ENCODE measurements around the gene CEMIP. TPM values are rescaled to one million over a fixed set of nuclear protein-coding genes. Genes with fewer than 3 reads are reported as not detected.

CEMIP gene
- total and polyA plus RNA-seq, 2 of the 8 experiments (the other 6 are each of a cell fraction or from before 2014, with no cell fraction given): 0.11 to 0.60 TPM

DNA sequence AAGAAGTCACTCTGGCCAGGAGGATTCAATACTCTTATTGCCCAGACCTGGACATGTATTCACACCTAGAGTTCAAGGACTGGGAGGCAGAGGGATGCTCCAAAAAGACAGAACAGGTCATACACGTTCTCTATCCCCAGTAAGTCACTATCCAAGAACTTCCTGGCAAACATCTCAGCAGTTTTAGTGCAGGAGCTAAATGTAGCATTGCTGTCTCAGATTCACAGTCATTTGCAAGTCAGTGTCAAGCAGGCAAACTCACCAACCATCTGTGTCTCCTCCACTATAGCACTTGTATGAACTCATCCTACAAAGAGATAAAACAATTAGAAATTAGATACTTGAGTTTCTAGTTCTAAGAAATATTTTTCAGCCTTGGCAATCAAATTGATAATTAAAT is 45.7 kb upstream of the CEMIP start:
- H3K9me3 ChIP-seq (ENCODE audit: insufficient read depth in 2 of 2, low read depth in 1 of 2, low read length in 1 of 2): 0 out of 4 replicates have a peak, but pooled peaks cover 0 to 4% of the 10 kb centered on the region in 2 experiments
- WGBS, 2 experiments (ENCODE audit: extremely low coverage in 1 of 2, insufficient coverage in 1 of 2, insufficient read length in 1 of 2, insufficient replicate concordance in 2 of 2, low coverage in 1 of 2, low lambda C conversion rate in 2 of 2, missing lambda C conversion rate in 1 of 2): 75% methylated on average over 1 of the region's 1 CpG; no CpG with 5 or more reads in 1 of the 2 experiments
- H4K91ac ChIP-seq (replicated peaks; ENCODE audit: insufficient read length, low read length): no peak overlapping the region
- no peak overlapping the region for H2BK20ac ChIP-seq (ENCODE audit: low read length)
- no peak overlapping the region for H3K27ac ChIP-seq (ENCODE audit: low read depth, low read length)
- no peaks in the 10 kb centered on the region for H3K23me2 ChIP-seq (ENCODE audit: low read depth, low read length)
- no peak overlapping the region for H3K4me2 ChIP-seq (ENCODE audit: insufficient read depth in 1 of 2, low read depth in 2 of 2, low read length in 2 of 2)
- H2BK120ac ChIP-seq (replicated peaks; ENCODE audit: low read depth, low read length): no peak overlapping the region
- H3K18ac ChIP-seq (ENCODE audit: extremely low read depth, low read length): no peak overlapping the region
- no peak overlapping the region for H3K14ac ChIP-seq (ENCODE audit: insufficient read length)
- no peak overlapping the region for H2BK12ac ChIP-seq (ENCODE audit: low read depth, low read length)
- no peaks in the 10 kb centered on the region for H3K36me3 ChIP-seq (ENCODE audit: control insufficient read depth in 2 of 4, insufficient read depth in 4 of 4, low read length in 3 of 4)
- peaks cover 0 to 1% of the 10 kb centered on the region in 2 experiments for H4K20me1 ChIP-seq (replicated peaks in 1 of 2; ENCODE audit: control insufficient read depth in 1 of 2, insufficient read depth in 2 of 2, low read length in 2 of 2)
- H2BK15ac ChIP-seq (ENCODE audit: low read length): no peak overlapping the region
- CTCF ChIA-PET (ENCODE audit: partially characterized antibody): no interaction called here
- no peak overlapping the region for H4K8ac ChIP-seq (ENCODE audit: extremely low read depth, insufficient read depth, low read length)
- no peak overlapping the region for H2AK5ac ChIP-seq (ENCODE audit: low read depth, low read length)
- no peaks in the 10 kb centered on the region for H3K27me3 ChIP-seq (replicated peaks in 1 of 4; ENCODE audit: control insufficient read depth in 3 of 4, extremely low read depth in 1 of 4, insufficient read depth in 3 of 4, low read length in 3 of 4)
- H2AFZ ChIP-seq (ENCODE audit: low read length): no peak overlapping the region
- H3K4me1 ChIP-seq (replicated peaks in 1 of 4; ENCODE audit: control insufficient read depth in 3 of 4, insufficient read depth in 4 of 4, low read length in 3 of 4): peaks cover 0 to 6% (median 0%) of the 10 kb centered on the region in 4 experiments; a peak in 2 of 7 replicates
- no peak overlapping the region for H3K23ac ChIP-seq (ENCODE audit: insufficient read length)
- H3K56ac ChIP-seq (replicated peaks; ENCODE audit: insufficient read length, low read depth, low read length): no peak overlapping the region
- no peak overlapping the region for H3K4ac ChIP-seq (replicated peaks; ENCODE audit: insufficient read length, low read depth, low read length)
- H3K4me3 ChIP-seq (ENCODE audit: extremely low read depth in 1 of 4, insufficient read depth in 2 of 4, low read depth in 3 of 4, low read length in 4 of 4): no peak overlapping the region
- no peak overlapping the region for H4K5ac ChIP-seq (ENCODE audit: insufficient read length, low read depth, low read length)
- DNase-seq (ENCODE audit: low read depth in 1 of 2, low spot score in 2 of 2): no peak
- POLR2A ChIA-PET (ENCODE audit: partially characterized antibody): no interaction called here
- H3K79me1 ChIP-seq (ENCODE audit: low read depth, low read length): peaks cover 3% of the 10 kb centered on the region
- no peak overlapping the region for H2BK5ac ChIP-seq (ENCODE audit: low read depth, low read length)
- peaks cover 0 to 14% of the 10 kb centered on the region in 2 experiments; a peak in 1 of 4 replicates for H3K79me2 ChIP-seq (ENCODE audit: control insufficient read depth in 1 of 2, insufficient read depth in 2 of 2, low read length in 2 of 2)
- H3K9ac ChIP-seq (replicated peaks in 1 of 4; ENCODE audit: extremely low read depth in 1 of 4, low read depth in 3 of 4, low read length in 3 of 4): no peak overlapping the region
- FAIRE-seq: no peak
- TF ChIP-seq JUND (IDR thresholded peaks at IDR 0.05; ENCODE audit: low read length) (no peak), SAP30 (IDR thresholded peaks at IDR 0.05; ENCODE audit: insufficient read depth, insufficient replicate concordance, low read length) (no peak), TAF7 (optimal IDR thresholded peaks at IDR 0.05; ENCODE audit: borderline replicate concordance, low read depth, low read length) (no peak), NRF1 (IDR thresholded peaks at IDR 0.05; ENCODE audit: low read depth, low read length) (no peak), KDM4A (IDR thresholded peaks at IDR 0.05; ENCODE audit: low read depth, low read length, severe bottlenecking) (no peak), RBBP5 (IDR thresholded peaks at IDR 0.05; ENCODE audit: borderline replicate concordance, low read depth, low read length) (no peak), KDM5A (IDR thresholded peaks at IDR 0.05; ENCODE audit: low read length) (no peak), JUN (IDR thresholded peaks at IDR 0.05; ENCODE audit: low read depth, low read length) (no peak), RXRA (IDR thresholded peaks at IDR 0.05; ENCODE audit: insufficient read depth, low read depth, low read length) (no peak), RAD21 (IDR thresholded peaks at IDR 0.05 in 1 of 2, conservative IDR thresholded peaks at IDR 0.05 in 1 of 2; ENCODE audit: low read depth in 2 of 2, low read length in 2 of 2) (no peak), MAFK (IDR thresholded peaks at IDR 0.05; ENCODE audit: low read depth, low read length) (no peak), CBX5 (IDR thresholded peaks at IDR 0.05; ENCODE audit: low read depth, low read length) (no peak)
- TF ChIP-seq, protein P1, sequence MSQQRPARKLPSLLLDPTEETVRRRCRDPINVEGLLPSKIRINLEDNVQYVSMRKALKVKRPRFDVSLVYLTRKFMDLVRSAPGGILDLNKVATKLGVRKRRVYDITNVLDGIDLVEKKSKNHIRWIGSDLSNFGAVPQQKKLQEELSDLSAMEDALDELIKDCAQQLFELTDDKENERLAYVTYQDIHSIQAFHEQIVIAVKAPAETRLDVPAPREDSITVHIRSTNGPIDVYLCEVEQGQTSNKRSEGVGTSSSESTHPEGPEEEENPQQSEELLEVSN (IDR thresholded peaks at IDR 0.05): no peak
